NB4 (cell line): ENCODE results near the gene PHACTR3.

ENCODE experiments used
- DNase-seq: peaks from one replicate; pipeline ENCODE4 v3.0.0; 2010; ENCODE audit warnings: low read depth
- H3K4me3 ChIP-seq: one replicate; pipeline ENCODE4 v1.5.1; 2011; ENCODE audit warnings: mild to moderate bottlenecking, low read depth, low read length, moderate library complexity
- CTCF ChIP-seq: IDR thresholded peaks from one replicate; pipeline ENCODE4 v1.5.1; 2012; ENCODE audit warnings: low read depth, low read length
- MYC ChIP-seq: IDR thresholded peaks from 2 replicates; pipeline ENCODE4 v1.6.1; 2011; ENCODE audit warnings: low read depth, low read length
- POLR2A ChIP-seq: IDR thresholded peaks from 2 replicates; pipeline ENCODE4 v1.6.1; 2011; ENCODE audit warnings: mild to moderate bottlenecking; ENCODE audit not compliant: insufficient read length; ENCODE audit errors: extremely low read depth
- TF ChIP-seq, protein P1 (sequence below): IDR thresholded peaks from 2 replicates; pipeline ENCODE4 v1.6.1; 2011; ENCODE audit warnings: low read depth, low read length

The PHACTR3 gene

DNA sequence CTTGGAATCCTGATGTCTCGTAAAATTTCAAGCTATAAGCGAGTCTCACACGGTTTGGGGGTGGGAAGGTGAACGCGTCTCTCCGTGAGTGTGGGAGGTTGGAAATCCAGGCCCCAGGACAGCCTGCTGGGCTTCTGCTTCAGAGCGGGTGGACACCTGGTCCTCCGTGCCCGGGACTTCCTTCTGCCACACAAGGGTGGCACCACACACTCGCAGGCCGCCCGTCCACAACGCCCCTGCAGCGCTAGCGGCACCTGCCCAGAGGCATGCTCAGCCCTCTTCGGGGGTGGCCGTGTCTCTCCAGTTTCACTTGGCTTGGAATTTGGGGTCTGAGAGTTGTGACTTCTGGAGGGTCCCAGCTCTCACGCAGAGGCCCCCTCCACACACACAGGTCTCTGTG lies 151.9 kb downstream of the PHACTR3 start:
- no peak for DNase-seq
- H3K4me3 ChIP-seq = no peak overlapping the region
- TF ChIP-seq, protein P1, sequence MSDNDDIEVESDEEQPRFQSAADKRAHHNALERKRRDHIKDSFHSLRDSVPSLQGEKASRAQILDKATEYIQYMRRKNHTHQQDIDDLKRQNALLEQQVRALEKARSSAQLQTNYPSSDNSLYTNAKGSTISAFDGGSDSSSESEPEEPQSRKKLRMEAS = no peak
- TF ChIP-seq MYC (no peak), POLR2A (no peak)

DNA sequence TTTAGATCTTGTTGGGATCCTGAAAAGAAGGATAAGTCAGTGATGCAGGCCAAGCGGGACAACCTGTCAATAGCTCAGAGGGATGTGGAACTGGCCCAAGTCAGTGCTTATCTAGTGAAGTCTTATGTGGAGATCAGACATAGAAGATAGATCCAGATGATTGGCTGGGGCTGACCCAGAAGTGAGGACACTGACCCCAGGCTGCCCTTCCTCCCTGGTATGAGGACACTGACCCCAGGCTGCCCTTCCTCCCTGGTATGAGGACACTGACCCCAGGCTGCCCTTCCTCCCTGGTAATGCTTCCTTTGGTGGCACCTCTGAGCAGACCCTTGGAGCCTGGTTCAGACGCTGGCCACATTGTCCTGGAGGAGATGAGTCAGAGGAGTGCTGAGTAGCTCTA lies 159.7 kb downstream of the PHACTR3 start:
- no peak for TF ChIP-seq POLR2A
- no peak for TF ChIP-seq CTCF
- TF ChIP-seq MYC = no peak
- TF ChIP-seq, protein P1 = no peak
- DNase-seq = no peak
- no peak overlapping the region for H3K4me3 ChIP-seq

- peak; percentile 66 for DNase-seq
- H3K4me3 ChIP-seq = no peak overlapping the region
- TF ChIP-seq MYC (no peak), POLR2A (no peak), CTCF (no peak)
- TF ChIP-seq, protein P1 = no peak
These were observed 161.3 kb downstream of the PHACTR3 start for GRCh38 chr20:59765599-59766177.

GRCh38 chr20:59767656-59768055 lies 163.3 kb downstream of the PHACTR3 start:
- no peak overlapping the region for H3K4me3 ChIP-seq
- TF ChIP-seq MYC = no peak
- TF ChIP-seq, protein P1 = no peak
- TF ChIP-seq CTCF = no peak
- TF ChIP-seq POLR2A = no peak
- DNase-seq = no peak

DNA sequence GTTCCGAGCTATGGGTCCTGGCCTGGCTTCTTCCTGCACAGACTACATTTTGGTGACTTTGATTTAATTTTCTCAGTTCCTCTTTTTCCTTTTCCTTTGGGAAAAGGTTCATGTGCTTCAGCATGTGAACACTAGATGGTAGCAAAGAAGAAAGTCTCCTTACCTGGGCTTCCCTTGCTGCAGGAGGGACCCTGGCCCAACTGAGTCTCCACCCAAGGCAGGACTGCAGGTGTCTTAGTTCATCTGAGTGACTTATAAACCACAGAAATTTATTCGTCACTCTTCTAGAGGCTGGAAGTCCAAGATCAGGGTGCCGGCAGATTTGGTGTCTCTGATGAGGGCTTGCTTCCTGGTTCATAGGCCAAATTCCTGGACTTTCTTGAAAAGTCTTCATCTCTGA lies 165.9 kb downstream of the PHACTR3 start:
- DNase-seq = peak; percentile 26
- no peak overlapping the region for H3K4me3 ChIP-seq
- TF ChIP-seq MYC (no peak), POLR2A (no peak), CTCF (no peak)
- TF ChIP-seq, protein P1 = no peak

GRCh38 chr20:59770851-59771250 lies 166.5 kb downstream of the PHACTR3 start:
- no peak for DNase-seq
- H3K4me3 ChIP-seq = no peak overlapping the region
- TF ChIP-seq MYC (no peak), CTCF (no peak), POLR2A (no peak)
- TF ChIP-seq, protein P1 = no peak
